ENCODE results near the gene SLC25A24. TPM values are rescaled to one million over a fixed set of nuclear protein-coding genes. Genes with fewer than 3 reads are reported as not detected.
"Not testable (repeated sequence)": the region's sequence is repeated elsewhere in the genome, so short reads cannot be mapped to it uniquely, and the experiment has no call there.

Gene SLC25A24
- total RNA-seq, 1 donor, result 63.8 TPM

DNA sequence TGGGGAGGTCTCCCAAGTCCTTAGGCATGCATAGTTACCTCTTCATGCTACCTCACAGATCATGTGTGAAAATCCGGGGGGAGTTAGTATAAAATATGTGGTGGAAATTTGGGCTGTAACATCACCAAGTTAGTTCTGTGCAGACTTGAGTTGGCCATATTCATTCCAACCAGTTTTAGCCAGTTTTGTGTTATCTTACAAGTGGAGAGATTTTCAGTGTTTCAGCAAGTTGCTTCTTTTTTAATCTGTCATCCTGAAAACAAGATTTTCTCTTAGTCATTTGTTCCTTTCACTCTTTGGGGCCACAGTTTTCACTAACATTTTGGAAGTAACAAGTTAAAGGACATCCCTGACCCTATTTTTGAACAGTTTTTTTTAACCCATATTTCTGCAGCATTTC lies 11.3 kb downstream of the SLC25A24 start:
- no peak for DNase-seq (ENCODE audit: low read depth)
- no peak overlapping the region for H3K4me3 ChIP-seq (ENCODE audit: low read depth, low read length)
- TF ChIP-seq, protein P1, sequence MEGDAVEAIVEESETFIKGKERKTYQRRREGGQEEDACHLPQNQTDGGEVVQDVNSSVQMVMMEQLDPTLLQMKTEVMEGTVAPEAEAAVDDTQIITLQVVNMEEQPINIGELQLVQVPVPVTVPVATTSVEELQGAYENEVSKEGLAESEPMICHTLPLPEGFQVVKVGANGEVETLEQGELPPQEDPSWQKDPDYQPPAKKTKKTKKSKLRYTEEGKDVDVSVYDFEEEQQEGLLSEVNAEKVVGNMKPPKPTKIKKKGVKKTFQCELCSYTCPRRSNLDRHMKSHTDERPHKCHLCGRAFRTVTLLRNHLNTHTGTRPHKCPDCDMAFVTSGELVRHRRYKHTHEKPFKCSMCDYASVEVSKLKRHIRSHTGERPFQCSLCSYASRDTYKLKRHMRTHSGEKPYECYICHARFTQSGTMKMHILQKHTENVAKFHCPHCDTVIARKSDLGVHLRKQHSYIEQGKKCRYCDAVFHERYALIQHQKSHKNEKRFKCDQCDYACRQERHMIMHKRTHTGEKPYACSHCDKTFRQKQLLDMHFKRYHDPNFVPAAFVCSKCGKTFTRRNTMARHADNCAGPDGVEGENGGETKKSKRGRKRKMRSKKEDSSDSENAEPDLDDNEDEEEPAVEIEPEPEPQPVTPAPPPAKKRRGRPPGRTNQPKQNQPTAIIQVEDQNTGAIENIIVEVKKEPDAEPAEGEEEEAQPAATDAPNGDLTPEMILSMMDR (IDR thresholded peaks at IDR 0.05; ENCODE audit: insufficient read depth, low read length), result no peak

DNA sequence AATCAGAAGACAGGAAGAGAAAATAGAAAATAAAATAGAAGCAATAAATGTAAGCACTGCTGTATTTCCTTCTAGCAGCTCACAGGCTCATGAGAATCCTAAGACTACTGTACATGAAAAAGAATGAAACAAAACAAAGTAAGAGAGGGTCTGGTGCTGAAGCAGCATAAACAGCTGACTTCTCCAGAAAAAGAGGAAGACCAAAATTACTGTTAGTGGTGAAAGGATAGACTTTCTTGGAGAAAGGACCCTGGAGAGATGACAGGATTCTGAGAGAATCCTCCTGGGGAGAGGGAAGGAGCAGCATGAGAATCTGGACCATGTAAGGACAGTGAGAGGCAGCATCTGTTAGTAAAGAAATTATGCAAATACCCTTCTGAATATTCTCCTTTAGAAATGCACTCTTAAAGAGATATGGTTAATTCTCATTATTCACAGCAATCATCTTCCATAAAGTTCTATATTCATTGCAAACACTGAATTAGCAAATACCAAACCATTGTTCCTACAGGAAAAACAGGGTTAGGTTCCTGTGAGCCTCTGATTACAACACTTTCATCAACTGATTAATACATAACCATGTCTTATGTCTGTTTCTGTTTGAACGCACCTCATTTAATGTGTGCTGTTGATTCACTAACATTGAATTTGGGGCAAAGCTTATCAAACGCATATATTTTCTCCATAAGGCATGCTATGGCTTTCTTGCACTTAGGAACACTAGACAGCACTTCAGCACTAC lies 17.0 kb downstream of the SLC25A24 start:
- TF ChIP-seq, protein P1 (IDR thresholded peaks at IDR 0.05; ENCODE audit: insufficient read depth, low read length), result no peak

DNA sequence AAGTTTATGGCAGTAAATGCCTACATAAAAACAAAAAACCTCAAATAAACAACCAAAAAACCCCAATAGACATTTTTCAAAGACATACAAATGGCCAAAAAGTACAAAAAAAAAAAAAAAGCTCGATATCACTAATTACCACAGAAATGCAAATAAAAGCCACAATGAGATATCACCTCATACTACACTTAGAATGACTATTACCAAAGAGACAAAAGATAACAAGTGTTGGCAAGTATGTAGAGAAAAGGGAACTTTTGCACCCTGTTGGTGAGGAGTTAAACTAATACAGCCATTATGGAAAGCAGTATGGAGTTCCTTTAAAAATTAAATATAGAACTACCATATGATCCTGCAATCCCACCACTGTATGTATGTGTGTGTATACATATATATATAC lies 21.1 kb downstream of the SLC25A24 start:
- TF ChIP-seq, protein P1 (IDR thresholded peaks at IDR 0.05; ENCODE audit: insufficient read depth, low read length), result no peak
- DNase-seq (ENCODE audit: low read depth), result no peak
- H3K4me3 ChIP-seq (ENCODE audit: low read depth, low read length), result no peak overlapping the region

More for the DNA sequence above, 17.0 kb downstream of the SLC25A24 start:
- H3K4me3 ChIP-seq (ENCODE audit: low read depth, low read length), result no peak overlapping the region
- DNase-seq (ENCODE audit: low read depth), result no peak

DNA sequence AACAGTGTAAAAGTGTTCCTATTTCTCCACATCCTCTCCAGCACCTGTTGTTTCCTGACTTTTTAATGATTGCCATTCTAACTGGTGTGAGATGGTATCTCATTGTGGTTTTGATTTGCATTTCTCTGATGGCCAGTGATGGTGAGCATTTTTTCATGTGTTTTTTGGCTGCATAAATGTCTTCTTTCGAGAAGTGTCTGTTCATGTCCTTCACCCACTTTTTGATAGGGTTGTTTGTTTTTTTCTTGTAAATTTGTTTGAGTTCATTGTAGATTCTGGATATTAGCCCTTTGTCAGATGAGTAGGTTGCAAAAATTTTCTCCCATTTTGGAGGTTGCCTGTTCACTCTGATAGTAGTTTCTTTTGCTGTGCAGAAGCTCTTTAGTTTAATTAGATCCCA lies 37.7 kb downstream of the SLC25A24 start:
- H3K4me3 ChIP-seq (ENCODE audit: low read depth, low read length); DNase-seq (ENCODE audit: low read depth): not testable (repeated sequence)

DNA sequence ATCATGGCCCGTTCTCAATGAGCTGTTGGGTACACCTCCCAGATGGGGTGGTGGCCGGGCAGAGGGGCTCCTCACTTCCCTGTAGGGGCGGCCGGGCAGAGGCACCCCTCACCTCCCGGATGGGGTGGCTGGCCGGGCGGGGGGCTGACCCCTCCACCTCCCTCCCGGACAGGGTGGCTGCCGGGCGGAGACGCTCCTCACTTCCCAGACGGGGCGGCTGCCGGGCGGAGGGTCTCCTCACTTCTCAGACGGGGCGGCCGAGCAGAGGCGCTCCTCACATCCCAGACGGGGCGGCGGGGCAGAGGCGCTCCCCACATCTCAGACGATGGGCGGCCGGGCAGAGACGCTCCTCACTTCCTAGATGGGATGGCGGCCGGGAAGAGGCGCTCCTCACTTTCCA lies 40.2 kb downstream of the SLC25A24 start:
- DNase-seq (ENCODE audit: low read depth), result not testable (repeated sequence)

DNA sequence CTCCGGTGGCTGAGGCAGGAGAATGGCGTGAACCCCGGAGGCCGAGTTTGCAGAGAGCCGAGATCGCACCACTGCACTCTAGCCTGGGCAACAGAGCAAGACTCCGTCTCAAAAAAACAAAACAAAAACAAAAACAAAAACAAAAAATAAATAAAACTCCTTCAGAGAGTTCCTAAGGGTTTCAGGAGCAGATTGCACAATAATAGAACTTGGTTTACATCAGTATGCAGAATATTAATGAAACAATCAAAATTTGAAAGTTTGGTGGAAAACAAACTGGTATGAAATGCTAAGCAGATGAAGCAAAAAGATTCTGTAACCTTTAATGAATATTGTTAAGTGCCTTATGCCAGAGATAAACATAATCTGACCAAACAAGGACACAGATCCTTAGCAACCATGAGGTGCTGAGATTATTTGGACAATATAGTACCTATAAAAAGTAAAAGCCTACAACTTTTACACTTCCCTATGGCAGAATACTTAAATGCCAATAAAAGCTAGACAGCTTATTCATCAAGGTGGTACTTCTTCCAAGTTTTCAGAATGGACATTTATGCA lies 41.2 kb downstream of the SLC25A24 start:
- TF ChIP-seq, protein P1 (IDR thresholded peaks at IDR 0.05; ENCODE audit: insufficient read depth, low read length), result no peak
- H3K4me3 ChIP-seq (ENCODE audit: low read depth, low read length), result no peak overlapping the region
- DNase-seq (ENCODE audit: low read depth), result no peak

More for the DNA sequence above, 40.2 kb downstream of the SLC25A24 start:
- not testable (repeated sequence) for H3K4me3 ChIP-seq (ENCODE audit: low read depth, low read length)

DNA sequence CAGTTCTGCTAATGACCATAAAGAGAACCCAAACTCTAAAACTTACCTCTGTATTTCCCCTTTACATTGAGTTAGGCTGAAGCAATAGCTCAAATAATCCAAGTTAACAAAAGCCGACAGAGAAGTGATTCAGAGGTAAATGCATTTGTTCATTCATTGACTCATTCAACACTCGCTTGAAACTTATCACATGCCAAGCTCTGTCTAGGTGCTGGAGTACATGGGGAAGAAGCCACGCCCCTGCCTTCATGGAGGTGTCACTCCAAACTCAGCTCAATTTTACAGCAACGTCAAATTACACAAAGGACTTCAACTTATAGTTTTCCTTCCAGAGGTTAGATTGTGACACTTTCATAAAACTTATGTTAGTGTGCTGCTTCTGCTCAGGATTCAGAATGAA lies 45.8 kb downstream of the SLC25A24 start:
- H3K4me3 ChIP-seq (ENCODE audit: low read depth, low read length), result no peak overlapping the region
- TF ChIP-seq, protein P1 (IDR thresholded peaks at IDR 0.05; ENCODE audit: insufficient read depth, low read length), result no peak
- no peak for DNase-seq (ENCODE audit: low read depth)

DNA sequence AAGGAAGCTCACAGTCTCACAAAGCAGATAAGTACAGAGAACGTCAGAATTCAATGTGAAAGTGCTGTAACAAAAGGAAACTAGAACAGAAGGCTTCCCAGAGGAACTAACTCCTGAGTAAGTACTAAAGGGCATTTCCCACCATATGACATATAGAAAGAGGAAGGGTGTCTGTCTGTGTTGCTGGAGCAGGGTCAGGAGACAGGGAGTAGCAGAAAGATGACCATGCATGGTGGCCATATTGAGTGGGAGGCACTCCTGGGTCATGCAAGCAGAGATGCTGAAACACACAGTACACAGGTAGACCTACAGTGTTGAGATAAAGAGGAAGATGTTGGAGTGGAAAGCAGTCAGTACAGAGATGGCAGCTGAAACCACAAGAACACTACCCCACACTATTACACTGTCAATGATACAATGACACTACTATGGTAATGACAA lies 47.3 kb downstream of the SLC25A24 start:
- no peak for DNase-seq (ENCODE audit: low read depth)
- TF ChIP-seq, protein P1 (IDR thresholded peaks at IDR 0.05; ENCODE audit: insufficient read depth, low read length), result no peak
- no peak overlapping the region for H3K4me3 ChIP-seq (ENCODE audit: low read depth, low read length)

All from fibroblast of the aortic adventitia (primary cell).